Kasumi-1 (cell line): ENCODE measurements around the gene SCRG1.
A peak's percentile ranks its signal among the peaks of the same experiment; 100 is the strongest.

Source experiments
- DNase-seq, 2 experiments: peaks; one replicate each; lab custom pipeline; 2025; lab: John Stamatoyannopoulos, UW

The SCRG1 gene

GRCh38 chr4:173362666-173363065 is 36.2 kb downstream of the SCRG1 start:
- no peak for DNase-seq

DNA sequence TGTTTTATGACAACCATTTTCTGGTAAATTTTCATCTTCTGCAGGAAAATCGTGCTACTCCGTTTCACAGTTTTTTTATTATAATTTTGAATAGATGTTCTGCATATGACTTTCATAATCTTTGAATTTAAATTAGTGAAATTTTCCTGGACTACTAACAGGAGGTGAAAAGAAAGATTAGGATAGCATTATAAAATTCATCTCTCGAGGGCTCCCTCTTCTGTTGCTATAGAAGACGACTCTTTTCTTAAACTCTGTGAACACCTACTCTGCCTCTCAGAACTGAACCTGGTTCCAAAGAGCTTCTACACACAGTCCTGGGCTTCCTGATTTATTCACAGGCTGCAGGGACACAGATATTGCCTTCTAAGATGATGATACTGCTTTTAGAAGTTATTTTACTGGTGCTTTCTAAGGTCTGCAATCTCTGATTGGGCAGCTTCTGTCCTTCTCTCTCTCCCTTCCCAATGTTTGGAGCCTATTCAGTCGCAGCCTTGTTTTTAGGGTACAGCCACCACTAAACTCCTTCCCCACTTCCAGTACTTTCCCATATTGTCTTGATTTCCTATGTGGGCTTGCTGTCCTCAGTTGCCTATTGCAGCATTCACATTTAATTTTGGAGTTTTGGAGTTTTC is 38.2 kb downstream of the SCRG1 start:
- peak; percentile 44 to 77 for DNase-seq

DNA sequence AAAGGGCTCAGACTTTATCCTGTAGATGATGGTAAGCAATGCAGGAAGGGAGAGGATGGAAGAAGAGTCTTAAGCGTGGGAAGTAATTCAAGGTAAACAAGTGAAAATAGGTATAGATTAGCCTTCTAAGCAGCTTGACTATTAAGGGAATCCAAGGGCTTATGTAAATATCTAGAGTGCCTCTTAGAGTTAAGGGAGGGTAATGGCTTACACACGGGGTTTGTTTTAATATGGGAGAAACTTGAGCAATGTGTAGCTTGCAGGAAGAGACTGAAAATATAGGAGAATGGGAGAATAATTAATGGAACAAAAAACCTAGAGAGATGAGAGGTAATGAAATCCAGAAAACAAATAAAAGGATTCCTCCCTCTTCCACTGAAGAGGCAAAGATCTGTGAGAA is 41.0 kb downstream of the SCRG1 start:
- no peak for DNase-seq

GRCh38 chr4:173347467-173347866 is 51.4 kb downstream of the SCRG1 start:
- DNase-seq, result no peak

GRCh38 chr4:173346074-173346473 is 52.8 kb downstream of the SCRG1 start:
- no peak for DNase-seq

GRCh38 chr4:173345648-173346047 is 53.3 kb downstream of the SCRG1 start:
- DNase-seq, result peak in 1 of 2 experiments; percentile 13

GRCh38 chr4:173343832-173344397 is 55.0 kb downstream of the SCRG1 start:
- no peak for DNase-seq

DNA sequence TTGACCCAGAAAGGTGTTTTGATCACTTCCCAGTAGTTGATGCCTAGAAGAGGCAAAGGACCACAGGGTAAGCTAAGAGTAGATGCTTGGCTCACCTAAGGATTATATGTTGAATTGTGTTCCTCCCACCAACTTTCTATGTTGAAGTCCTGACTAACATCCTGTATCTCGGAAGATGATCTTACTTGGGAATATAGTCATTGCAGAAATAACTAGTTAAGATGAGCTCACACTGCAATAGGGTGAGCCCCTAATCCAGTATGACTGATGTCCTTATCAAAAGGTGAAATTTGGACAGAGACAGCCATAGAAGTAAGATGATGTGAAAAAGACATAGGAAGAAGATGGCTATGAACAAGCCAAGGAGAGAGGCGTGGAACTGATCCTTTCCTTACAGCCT is 61.5 kb downstream of the SCRG1 start:
- DNase-seq, result no peak

GRCh38 chr4:173334891-173335752 is 63.8 kb downstream of the SCRG1 start:
- DNase-seq, result peak; percentile 88 to 90
